ENCODE measurements around the gene AGBL4. TPM values are rescaled to one million over a fixed set of nuclear protein-coding genes. Genes with fewer than 3 reads are reported as not detected.

The AGBL4 gene
- total RNA-seq, 1 experiment from 2014 or later: not detected

DNA sequence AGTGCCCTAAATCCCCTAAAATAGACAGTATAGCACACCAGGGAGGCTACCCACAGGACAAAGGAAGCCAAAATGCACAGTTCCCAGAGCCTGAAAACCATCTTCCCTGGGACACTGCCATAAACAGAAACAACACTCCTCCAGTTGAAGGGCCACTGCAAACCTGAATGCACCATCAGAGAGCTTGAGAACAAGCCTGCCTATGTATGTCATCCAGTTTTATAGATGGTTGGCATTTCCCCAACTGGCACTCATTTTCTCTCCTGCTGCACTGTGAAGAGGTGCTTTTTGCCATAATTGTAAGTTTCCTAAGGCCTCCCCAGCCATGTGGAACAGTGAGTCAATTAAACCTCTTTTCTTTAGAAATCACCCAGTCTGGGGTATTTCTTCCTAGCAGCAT, 169.0 kb downstream of the AGBL4 start:
- Histone ChIP-seq H3K9me2 (ENCODE audit: insufficient read depth) (no peaks in the 10 kb centered on the region), H3K27me3 (ENCODE audit: insufficient read depth, low read length) (no peaks in the 10 kb centered on the region), H3K9ac (ENCODE audit: low read length) (no peak overlapping the region), H3K4me2 (ENCODE audit: low read length) (no peak overlapping the region), H3K79me2 (ENCODE audit: insufficient read depth, low read length) (no peaks in the 10 kb centered on the region), H4K20me1 (ENCODE audit: insufficient read depth) (no peaks in the 10 kb centered on the region), H2AFZ (ENCODE audit: low read depth, low read length, poor library complexity, severe bottlenecking) (no peak overlapping the region), H3K9me3 (ENCODE audit: control insufficient read depth in 1 of 2, insufficient read depth in 1 of 2, low read depth in 1 of 2, low read length in 2 of 2) (peaks cover 0 to 6% of the 10 kb centered on the region in 2 experiments; a peak in 1 of 4 replicates), H3K27ac (ENCODE audit: low read depth, low read length) (no peak overlapping the region), H3K4me1 (ENCODE audit: control insufficient read depth in 1 of 2, insufficient read depth in 2 of 2, low read length in 2 of 2) (no peaks in the 10 kb centered on the region), H3K36me3 (ENCODE audit: control insufficient read depth in 1 of 2, insufficient read depth in 2 of 2, low read length in 2 of 2) (no peaks in the 10 kb centered on the region), H3K4me3 (replicated peaks in 1 of 2; ENCODE audit: low read depth in 1 of 2, low read length in 2 of 2) (no peak overlapping the region)
- intact Hi-C loops (cut with micrococcal nuclease): no loop called here
- ChIA-PET POLR2A (no interaction called here), CTCF (no interaction called here), RAD21 (ENCODE audit: low non-redundant PET in 1 of 2, low total read pairs in 2 of 2, uncharacterized antibody in 2 of 2, unreplicated experiment in 2 of 2) (no interaction called here)
- no peak for DNase-seq (ENCODE audit: low read depth, low spot score)
- ATAC-seq: no peak
- no TSS peak for BruUV-seq (replicated peaks)
- no peak for TF ChIP-seq EZH2 (IDR thresholded peaks at IDR 0.05)
- TF ChIP-seq CBX3 (IDR thresholded peaks at IDR 0.05; ENCODE audit: low read depth): no peak
- no peak for TF ChIP-seq SP1 (IDR thresholded peaks at IDR 0.05; ENCODE audit: low read depth)
- no peak for TF ChIP-seq POLR2AphosphoS5 (IDR thresholded peaks at IDR 0.05; ENCODE audit: low read depth, low read length)
- TF ChIP-seq YY1 (IDR thresholded peaks at IDR 0.05; ENCODE audit: extremely low read depth, insufficient replicate concordance, low read depth, low read length): no peak
- TF ChIP-seq POLR2A (IDR thresholded peaks at IDR 0.05; ENCODE audit: borderline replicate concordance, extremely low read depth, insufficient read depth, insufficient read length): no peak
- TF ChIP-seq TCF7L2 (IDR thresholded peaks at IDR 0.05; ENCODE audit: borderline replicate concordance, extremely low read depth, insufficient read depth, insufficient read length): no peak
- TF ChIP-seq, protein P1, sequence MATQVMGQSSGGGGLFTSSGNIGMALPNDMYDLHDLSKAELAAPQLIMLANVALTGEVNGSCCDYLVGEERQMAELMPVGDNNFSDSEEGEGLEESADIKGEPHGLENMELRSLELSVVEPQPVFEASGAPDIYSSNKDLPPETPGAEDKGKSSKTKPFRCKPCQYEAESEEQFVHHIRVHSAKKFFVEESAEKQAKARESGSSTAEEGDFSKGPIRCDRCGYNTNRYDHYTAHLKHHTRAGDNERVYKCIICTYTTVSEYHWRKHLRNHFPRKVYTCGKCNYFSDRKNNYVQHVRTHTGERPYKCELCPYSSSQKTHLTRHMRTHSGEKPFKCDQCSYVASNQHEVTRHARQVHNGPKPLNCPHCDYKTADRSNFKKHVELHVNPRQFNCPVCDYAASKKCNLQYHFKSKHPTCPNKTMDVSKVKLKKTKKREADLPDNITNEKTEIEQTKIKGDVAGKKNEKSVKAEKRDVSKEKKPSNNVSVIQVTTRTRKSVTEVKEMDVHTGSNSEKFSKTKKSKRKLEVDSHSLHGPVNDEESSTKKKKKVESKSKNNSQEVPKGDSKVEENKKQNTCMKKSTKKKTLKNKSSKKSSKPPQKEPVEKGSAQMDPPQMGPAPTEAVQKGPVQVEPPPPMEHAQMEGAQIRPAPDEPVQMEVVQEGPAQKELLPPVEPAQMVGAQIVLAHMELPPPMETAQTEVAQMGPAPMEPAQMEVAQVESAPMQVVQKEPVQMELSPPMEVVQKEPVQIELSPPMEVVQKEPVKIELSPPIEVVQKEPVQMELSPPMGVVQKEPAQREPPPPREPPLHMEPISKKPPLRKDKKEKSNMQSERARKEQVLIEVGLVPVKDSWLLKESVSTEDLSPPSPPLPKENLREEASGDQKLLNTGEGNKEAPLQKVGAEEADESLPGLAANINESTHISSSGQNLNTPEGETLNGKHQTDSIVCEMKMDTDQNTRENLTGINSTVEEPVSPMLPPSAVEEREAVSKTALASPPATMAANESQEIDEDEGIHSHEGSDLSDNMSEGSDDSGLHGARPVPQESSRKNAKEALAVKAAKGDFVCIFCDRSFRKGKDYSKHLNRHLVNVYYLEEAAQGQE (IDR thresholded peaks at IDR 0.05; ENCODE audit: low read depth): no peak
- TF ChIP-seq JUND (IDR thresholded peaks at IDR 0.05): no peak

Data from HCT116 (cell line).